Smooth muscle cell (in vitro differentiated cells): Measurements from ENCODE around the gene PRKCQ. TPM values are rescaled to one million over a fixed set of nuclear protein-coding genes. Genes with fewer than 3 reads are reported as not detected.
A peak's percentile ranks its signal among the peaks of the same experiment; 100 is the strongest.

Source experiments
- DNase-seq: peaks from one replicate; lab custom pipeline; 2025; ENCODE audit not compliant: unreplicated experiment; lab: John Stamatoyannopoulos, UW
- H2AFZ ChIP-seq: fragments of 200-600 bp; sonication (generic); 2 replicates; pipeline ENCODE4 v1.6.0; 2016; ENCODE audit warnings: antibody characterized with exemption, low read depth, mild to moderate bottlenecking
- H3F3A ChIP-seq: fragments of 200-600 bp; sonication (generic); 2 replicates; pipeline ENCODE4 v1.6.0; 2017; ENCODE audit warnings: antibody characterized with exemption, low read depth
- H3K27ac ChIP-seq: fragments of 200-600 bp; sonication (generic); 2 replicates; pipeline ENCODE4 v1.5.1; 2016; ENCODE audit warnings: low read depth, mild to moderate bottlenecking
- H3K27me3 ChIP-seq: fragments of 200-600 bp; sonication (generic); 2 replicates; pipeline ENCODE4 v1.6.1; 2016; ENCODE audit warnings: low read depth, mild to moderate bottlenecking
- H3K36me3 ChIP-seq: fragments of 200-600 bp; sonication (generic); 2 replicates; pipeline ENCODE4 v1.5.1; 2016; ENCODE audit warnings: low read depth
- H3K4me1 ChIP-seq: fragments of 200-600 bp; sonication (generic); 2 replicates; pipeline ENCODE4 v1.5.1; 2016; ENCODE audit warnings: low read depth
- H3K4me2 ChIP-seq: fragments of 200-600 bp; sonication (generic); 2 replicates; pipeline ENCODE4 v1.6.0; 2016; ENCODE audit warnings: mild to moderate bottlenecking
- H3K4me3 ChIP-seq: fragments of 200-600 bp; sonication (generic); 2 replicates; pipeline ENCODE4 v1.5.1; 2016; ENCODE audit warnings: mild to moderate bottlenecking
- H3K79me2 ChIP-seq: fragments of 200-600 bp; sonication (generic); 2 replicates; pipeline ENCODE4 v1.6.0; 2016; ENCODE audit warnings: low read depth, mild to moderate bottlenecking
- H3K9ac ChIP-seq: fragments of 200-600 bp; sonication (generic); 2 replicates; pipeline ENCODE4 v1.6.0; 2016; ENCODE audit warnings: low read depth
- H3K9me3 ChIP-seq: fragments of 200-600 bp; sonication (generic); replicated peaks from 2 replicates; pipeline ENCODE4 v1.5.1; 2016; ENCODE audit warnings: low read depth
- H4K20me1 ChIP-seq: fragments of 200-600 bp; sonication (generic); 2 replicates; pipeline ENCODE4 v1.6.0; 2016; ENCODE audit warnings: low read depth
- WGBS: methylation state at CpG from one replicate; pipeline ENCODE4 v1.1.7; 2016; ENCODE audit warnings: low lambda C conversion rate; 5-methylcytosine and 5-hydroxymethylcytosine counted together
- polyA plus RNA-seq: library from polyadenylated mRNA; unstranded; fragments of >200 nt; fragmentation: Nextera tagmentation; extraction: Ambion mirVana; gene quantifications from 2 replicates; pipeline ENCODE4 v1.2.1, GENCODE V29; 2016
- total RNA-seq: library from RNA; depleted of rRNA; stranded (reverse); fragments of >200 nt; gene quantifications from 2 replicates; pipeline ENCODE4 v1.2.3, GENCODE V29; 2014
- TF ChIP-seq, protein P1 (sequence below): fragments of 200-600 bp; sonication (generic); IDR thresholded peaks from 2 replicates; pipeline ENCODE4 v1.5.1; 2017; ENCODE audit warnings: borderline replicate concordance, mild to moderate bottlenecking, antibody characterized with exemption; ENCODE audit not compliant: insufficient read depth, poor library complexity, severe bottlenecking

PRKCQ gene
- total and polyA plus RNA-seq, 2 experiments from 2014 or later = 0.27 to 0.38 TPM

DNA sequence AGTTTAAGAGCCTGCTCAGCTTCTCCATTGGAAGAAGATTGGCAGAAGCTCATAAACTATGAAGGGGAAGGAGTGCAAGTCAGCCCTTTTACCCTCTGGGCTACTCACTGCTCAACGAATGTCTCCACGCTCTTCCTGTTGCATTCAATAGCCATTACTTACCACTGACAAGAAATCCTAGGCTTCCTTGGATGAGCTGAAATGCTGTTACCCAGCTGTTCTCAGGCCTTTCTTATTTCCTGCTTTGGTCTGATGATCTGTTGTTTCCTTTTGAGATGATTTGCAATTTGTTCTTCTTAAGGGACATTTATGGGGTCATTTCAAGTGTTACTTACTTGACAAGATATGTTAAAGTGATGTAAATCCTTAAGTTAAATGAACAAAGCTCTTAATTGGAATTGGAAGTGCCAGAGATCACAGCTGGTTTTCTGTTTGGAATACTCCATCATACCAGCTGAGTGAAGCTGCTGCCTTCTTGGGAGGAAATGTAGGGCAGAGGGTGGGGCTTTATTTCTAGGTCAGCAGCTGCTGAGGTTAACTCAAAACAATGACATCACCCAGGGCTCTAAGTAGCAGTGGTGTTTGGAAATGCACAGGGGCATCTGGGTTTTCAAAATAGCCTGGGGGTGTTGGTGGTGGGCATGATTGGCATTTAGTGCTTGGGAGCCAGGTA is 170.0 kb downstream of the PRKCQ start:
- H3K27ac ChIP-seq = peak overlapping the region; percentile 75
- no peaks in the 10 kb centered on the region for H3K9me3 ChIP-seq
- H3K4me3 ChIP-seq = no peak overlapping the region
- H3K79me2 ChIP-seq = no peaks in the 10 kb centered on the region
- no peak for DNase-seq
- no peaks in the 10 kb centered on the region for H3K27me3 ChIP-seq
- no peak overlapping the region for H2AFZ ChIP-seq
- peaks cover 8% of the 10 kb centered on the region for H3F3A ChIP-seq
- no peaks in the 10 kb centered on the region for H3K4me1 ChIP-seq
- no peaks in the 10 kb centered on the region for H4K20me1 ChIP-seq
- no peaks in the 10 kb centered on the region for H3K36me3 ChIP-seq
- peak overlapping the region; percentile 35 for H3K9ac ChIP-seq
- 20% methylated on average over 2 of the region's 2 CpGs for WGBS
- H3K4me2 ChIP-seq = peak overlapping the region; percentile 52
- TF ChIP-seq, protein P1, sequence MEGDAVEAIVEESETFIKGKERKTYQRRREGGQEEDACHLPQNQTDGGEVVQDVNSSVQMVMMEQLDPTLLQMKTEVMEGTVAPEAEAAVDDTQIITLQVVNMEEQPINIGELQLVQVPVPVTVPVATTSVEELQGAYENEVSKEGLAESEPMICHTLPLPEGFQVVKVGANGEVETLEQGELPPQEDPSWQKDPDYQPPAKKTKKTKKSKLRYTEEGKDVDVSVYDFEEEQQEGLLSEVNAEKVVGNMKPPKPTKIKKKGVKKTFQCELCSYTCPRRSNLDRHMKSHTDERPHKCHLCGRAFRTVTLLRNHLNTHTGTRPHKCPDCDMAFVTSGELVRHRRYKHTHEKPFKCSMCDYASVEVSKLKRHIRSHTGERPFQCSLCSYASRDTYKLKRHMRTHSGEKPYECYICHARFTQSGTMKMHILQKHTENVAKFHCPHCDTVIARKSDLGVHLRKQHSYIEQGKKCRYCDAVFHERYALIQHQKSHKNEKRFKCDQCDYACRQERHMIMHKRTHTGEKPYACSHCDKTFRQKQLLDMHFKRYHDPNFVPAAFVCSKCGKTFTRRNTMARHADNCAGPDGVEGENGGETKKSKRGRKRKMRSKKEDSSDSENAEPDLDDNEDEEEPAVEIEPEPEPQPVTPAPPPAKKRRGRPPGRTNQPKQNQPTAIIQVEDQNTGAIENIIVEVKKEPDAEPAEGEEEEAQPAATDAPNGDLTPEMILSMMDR = no peak

GRCh38 chr10:6408799-6409198 is 171.3 kb downstream of the PRKCQ start:
- Histone ChIP-seq H3F3A (peaks cover 8% of the 10 kb centered on the region), H3K36me3 (no peaks in the 10 kb centered on the region), H4K20me1 (no peaks in the 10 kb centered on the region), H3K27me3 (no peaks in the 10 kb centered on the region), H3K4me3 (no peak overlapping the region), H3K4me1 (no peaks in the 10 kb centered on the region), H3K27ac (no peak overlapping the region), H3K9me3 (no peaks in the 10 kb centered on the region), H3K9ac (no peak overlapping the region), H3K79me2 (no peaks in the 10 kb centered on the region), H2AFZ (no peak overlapping the region), H3K4me2 (no peak overlapping the region)
- no peak for DNase-seq
- TF ChIP-seq, protein P1 = no peak
- 94% methylated on average over 3 of the region's 3 CpGs for WGBS

DNA sequence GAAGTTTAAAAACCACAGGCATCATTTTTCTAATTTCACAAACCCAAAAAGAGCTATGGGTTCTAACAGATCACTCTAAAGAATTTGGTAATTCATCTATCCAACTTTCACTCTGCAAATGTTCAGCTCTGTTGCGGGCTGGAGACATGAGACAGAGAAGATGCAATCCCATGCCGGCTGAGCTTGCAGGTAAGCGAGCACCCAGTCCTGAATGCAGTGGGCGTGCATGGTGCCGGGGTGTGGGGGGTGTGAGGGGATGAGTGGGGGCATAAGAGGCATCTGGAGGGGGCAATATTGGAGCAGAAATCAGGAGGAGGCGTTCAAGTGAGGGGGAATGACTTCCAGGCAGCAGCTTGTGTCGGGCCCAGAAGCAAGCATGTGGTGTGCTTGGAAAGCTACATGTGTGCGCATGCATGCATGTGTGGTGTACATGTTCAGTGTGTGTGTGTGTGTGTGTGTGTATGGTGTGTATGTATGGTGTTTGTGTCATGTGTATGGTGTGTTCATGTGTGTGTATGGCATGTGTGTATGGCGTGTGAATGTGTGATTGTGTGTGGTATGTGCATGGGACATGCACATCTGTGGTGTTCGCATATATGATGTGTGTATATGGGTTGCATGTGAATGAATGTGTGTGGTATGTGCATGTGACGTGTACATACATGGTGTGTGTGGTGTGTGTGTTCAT is 172.9 kb downstream of the PRKCQ start:
- H2AFZ ChIP-seq = no peak overlapping the region
- TF ChIP-seq, protein P1 = no peak
- H3K9me3 ChIP-seq = no peaks in the 10 kb centered on the region
- no peaks in the 10 kb centered on the region for H3K79me2 ChIP-seq
- no peaks in the 10 kb centered on the region for H3K36me3 ChIP-seq
- WGBS = 96% methylated on average over 11 of the region's 11 CpGs
- peaks cover 8% of the 10 kb centered on the region for H3F3A ChIP-seq
- H3K4me1 ChIP-seq = no peaks in the 10 kb centered on the region
- H3K9ac ChIP-seq = no peak overlapping the region
- no peaks in the 10 kb centered on the region for H4K20me1 ChIP-seq
- no peak overlapping the region for H3K4me3 ChIP-seq
- H3K4me2 ChIP-seq = no peak overlapping the region
- no peak overlapping the region for H3K27ac ChIP-seq
- DNase-seq = no peak
- no peaks in the 10 kb centered on the region for H3K27me3 ChIP-seq
